Natural killer cell treated with Interleukin-12 subunit alpha and Interleukin-12 subunit beta and Interleukin-15 and Interleukin-18, amount 100 ng/mL, for 72 hours (primary cell): ENCODE results near the gene SRSF6. TPM values are rescaled to one million over a fixed set of nuclear protein-coding genes. Genes with fewer than 3 reads are reported as not detected.

Experiments
- ATAC-seq, 2 donors: fragments of 150-1000 bp; cut with Tn5 transposase in 1 of 2; sonication (Bioruptor Pico), chemical (Tn5 transposase) in 1 of 2; 2 replicates each; pipeline ENCODE4 v1.10.0; 2021
- DNase-seq: peaks from one replicate; pipeline ENCODE4 v3.0.0; 2022; ENCODE audit warnings: low spot score
- H3K27ac Mint-ChIP-seq, 2 donors: 1 replicate in 1 of 2; 2 replicates in 1 of 2; pipeline ENCODE4 v1.8.0; 2022; ENCODE audit warnings: mixed read lengths in 2 of 2, mild to moderate bottlenecking in 1 of 2, moderate library complexity in 1 of 2
- H3K27me3 Mint-ChIP-seq, 2 donors: 1 replicate in 1 of 2; 2 replicates in 1 of 2; pipeline ENCODE4 v1.8.0; 2022; ENCODE audit warnings: mixed read lengths in 2 of 2
- H3K36me3 Mint-ChIP-seq: one replicate; pipeline ENCODE4 v1.8.0; 2022; ENCODE audit warnings: mixed read lengths
- H3K4me1 Mint-ChIP-seq, 2 donors: 1 replicate in 1 of 2; 2 replicates in 1 of 2; pipeline ENCODE4 v1.8.0; 2022; ENCODE audit warnings: low read depth in 2 of 2, mixed read lengths in 2 of 2, mild to moderate bottlenecking in 1 of 2
- H3K4me3 Mint-ChIP-seq: one replicate; pipeline ENCODE4 v1.8.0; 2022; ENCODE audit warnings: mixed read lengths
- H3K9me3 Mint-ChIP-seq: 2 replicates; pipeline ENCODE4 v1.8.0; 2022; ENCODE audit warnings: mixed read lengths
- total RNA-seq, 2 donors: library from RNA; stranded (reverse); gene quantifications; one replicate each; pipeline ENCODE4 v1.2.3, GENCODE V29; 2022

The SRSF6 gene
- total RNA-seq, 2 donors from 2014 or later, result 153 to 164 TPM

DNA sequence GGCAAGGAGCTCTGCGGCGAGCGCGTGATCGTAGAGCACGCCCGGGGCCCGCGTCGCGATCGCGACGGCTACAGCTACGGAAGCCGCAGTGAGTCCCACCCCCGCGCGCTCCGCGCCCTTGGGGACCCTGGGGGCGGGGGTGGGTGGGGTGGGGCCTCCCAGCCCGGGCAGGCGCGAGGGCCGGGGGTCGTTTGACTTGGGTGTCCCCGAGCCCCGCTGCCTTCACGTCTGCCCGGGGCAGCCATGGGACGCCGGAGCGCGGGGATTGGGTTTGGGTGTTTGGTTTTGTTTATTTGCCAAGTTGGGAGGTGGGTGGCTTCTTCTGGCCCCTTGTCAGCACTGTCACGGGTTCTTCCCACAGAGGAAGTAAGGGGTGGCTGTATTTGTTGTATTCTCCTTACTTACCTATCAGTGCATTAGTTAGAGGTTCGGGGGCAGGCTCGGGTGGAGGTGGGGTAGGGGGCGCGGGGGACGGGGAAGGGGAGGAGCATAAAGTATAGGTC is 777 bp downstream of the SRSF6 start:
- ATAC-seq, result no peak
- Mint-ChIP-seq H3K27me3 (peaks cover 0 to 7% of the 10 kb centered on the region in 2 donors), H3K9me3 (no peaks in the 10 kb centered on the region), H3K4me1 (peaks cover 35 to 39% of the 10 kb centered on the region in 2 donors), H3K36me3 (peaks cover 35% of the 10 kb centered on the region), H3K4me3 (peak overlapping the region; percentile 93), H3K27ac (peak overlapping the region; percentile 90 to 97)
- no peak for DNase-seq

- DNase-seq (peak; percentile 53), ATAC-seq (no peak)
- Mint-ChIP-seq H3K27ac (peak overlapping the region; percentile 90 to 97), H3K4me3 (peak overlapping the region; percentile 93), H3K9me3 (no peaks in the 10 kb centered on the region), H3K36me3 (peaks cover 37% of the 10 kb centered on the region), H3K4me1 (peaks cover 37 to 41% of the 10 kb centered on the region in 2 donors), H3K27me3 (peaks cover 0 to 3% of the 10 kb centered on the region in 2 donors)
Observed at GRCh38 chr20:43459022-43459942, 1.6 kb downstream of the SRSF6 start.

DNA sequence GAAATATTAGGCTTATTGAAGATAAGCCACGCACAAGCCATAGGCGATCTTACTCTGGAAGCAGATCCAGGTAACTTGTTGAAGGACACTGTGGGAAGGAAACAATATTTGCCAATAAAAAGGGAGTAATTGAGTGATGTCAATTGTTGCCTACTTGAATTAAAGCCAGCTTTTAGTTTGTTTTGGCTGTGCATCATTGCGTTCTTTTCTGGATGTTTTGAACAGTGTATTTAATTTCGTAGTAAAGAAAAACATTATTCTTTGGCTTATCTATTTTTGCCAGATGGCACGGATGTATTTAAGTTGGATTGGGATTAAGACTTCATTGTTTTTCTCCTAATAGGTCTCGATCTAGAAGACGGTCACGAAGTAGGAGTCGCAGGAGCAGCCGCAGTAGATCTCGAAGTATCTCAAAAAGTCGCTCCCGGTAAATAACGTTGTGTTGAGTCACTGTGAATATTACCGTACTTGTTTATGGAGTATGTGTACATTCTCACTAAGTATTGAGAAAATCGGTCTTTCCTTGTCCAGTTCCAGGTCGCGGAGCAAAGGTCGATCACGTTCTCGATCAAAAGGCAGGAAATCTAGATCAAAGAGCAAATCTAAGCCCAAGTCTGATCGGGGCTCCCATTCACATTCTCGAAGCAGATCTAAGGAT is 2.6 kb downstream of the SRSF6 start:
- Mint-ChIP-seq H3K27me3 (peaks cover 0 to 2% of the 10 kb centered on the region in 2 donors), H3K27ac (peak overlapping the region in 1 of 2 donors; percentile 97), H3K9me3 (no peaks in the 10 kb centered on the region), H3K36me3 (peaks cover 37% of the 10 kb centered on the region), H3K4me1 (peaks cover 37 to 41% of the 10 kb centered on the region in 2 donors), H3K4me3 (peak overlapping the region; percentile 93)
- no peak for ATAC-seq
- DNase-seq, result peak; percentile 41

DNA sequence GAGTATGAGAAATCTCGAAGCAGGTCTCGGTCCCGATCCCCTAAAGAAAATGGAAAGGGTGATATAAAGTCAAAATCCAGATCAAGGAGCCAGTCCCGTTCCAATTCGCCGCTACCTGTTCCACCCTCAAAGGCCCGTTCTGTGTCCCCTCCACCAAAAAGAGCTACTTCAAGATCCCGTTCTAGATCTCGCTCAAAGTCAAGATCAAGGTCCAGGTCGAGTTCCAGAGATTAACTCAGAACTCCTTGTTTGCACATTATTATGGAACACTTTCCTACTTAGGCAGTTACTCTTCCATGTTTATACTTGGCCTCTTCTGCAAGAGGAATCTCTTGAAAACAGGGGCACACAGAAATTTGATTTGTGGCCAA is 3.1 kb downstream of the SRSF6 start:
- DNase-seq, result peak; percentile 41
- Mint-ChIP-seq H3K9me3 (no peaks in the 10 kb centered on the region), H3K4me1 (peaks cover 37 to 41% of the 10 kb centered on the region in 2 donors), H3K27me3 (peaks cover 0 to 1% of the 10 kb centered on the region in 2 donors), H3K36me3 (peaks cover 37% of the 10 kb centered on the region), H3K4me3 (peak overlapping the region; percentile 37), H3K27ac (no peak overlapping the region)
- no peak for ATAC-seq

- no peak overlapping the region for H3K4me3 Mint-ChIP-seq
- no peak overlapping the region for H3K27ac Mint-ChIP-seq
Observed at GRCh38 chr20:43461894-43462659, 4.4 kb downstream of the SRSF6 start.

DNA sequence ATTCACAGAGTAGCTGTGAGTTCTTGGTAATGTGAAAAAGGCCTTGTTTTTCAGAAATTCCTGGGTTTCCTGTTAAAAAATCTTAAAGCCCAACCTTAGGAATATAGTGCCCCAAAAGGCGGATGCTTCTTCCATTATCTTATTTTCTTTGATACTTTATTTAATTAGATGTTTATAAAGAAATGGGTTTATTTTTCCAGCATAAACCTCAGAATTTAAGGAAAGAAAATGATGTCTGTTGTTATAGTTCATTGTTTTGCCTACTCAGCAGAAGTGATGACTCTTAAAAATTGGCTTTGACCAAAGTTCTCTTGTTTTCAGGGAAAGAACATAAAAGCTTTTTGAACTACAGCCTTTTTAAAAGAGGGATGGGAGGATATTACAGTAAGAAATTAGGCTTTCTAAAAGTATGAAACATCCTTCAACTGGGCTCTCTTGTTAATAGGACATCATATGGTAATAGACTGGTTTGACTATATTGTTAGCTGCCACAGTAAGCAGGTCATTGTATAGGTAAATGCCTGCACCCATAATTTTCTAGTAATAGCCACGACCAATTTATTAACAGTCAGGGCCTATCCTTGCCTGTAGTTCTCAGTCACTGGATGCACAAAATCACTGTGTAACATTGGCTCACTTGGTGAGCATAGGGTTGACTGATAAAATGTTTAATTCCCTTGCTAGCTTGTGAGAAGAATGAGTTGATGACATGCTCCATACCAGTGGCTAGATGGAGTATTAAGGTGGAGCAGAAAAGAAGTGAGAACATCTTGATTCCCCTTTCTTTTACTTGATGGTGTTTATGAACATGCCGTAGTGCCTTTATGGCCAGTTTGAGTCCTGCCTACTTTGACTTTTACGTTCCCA is 5.2 kb downstream of the SRSF6 start:
- Mint-ChIP-seq H3K36me3 (peaks cover 44% of the 10 kb centered on the region), H3K27me3 (no peaks in the 10 kb centered on the region), H3K9me3 (no peaks in the 10 kb centered on the region), H3K27ac (no peak overlapping the region), H3K4me1 (peaks cover 33 to 39% of the 10 kb centered on the region in 2 donors), H3K4me3 (no peak overlapping the region)
- no peak for DNase-seq
- ATAC-seq, result no peak

More at GRCh38 chr20:43461894-43462659, 4.4 kb downstream of the SRSF6 start:
- H3K4me1 Mint-ChIP-seq, result peaks cover 34 to 36% of the 10 kb centered on the region in 2 donors
- H3K27me3 Mint-ChIP-seq, result no peaks in the 10 kb centered on the region
- DNase-seq, result no peak
- H3K9me3 Mint-ChIP-seq, result no peaks in the 10 kb centered on the region
- H3K36me3 Mint-ChIP-seq, result peaks cover 44% of the 10 kb centered on the region
- no peak for ATAC-seq

GRCh38 chr20:43463527-43464218 is 6.0 kb downstream of the SRSF6 start:
- H3K4me1 Mint-ChIP-seq, result peaks cover 32 to 37% of the 10 kb centered on the region in 2 donors
- H3K4me3 Mint-ChIP-seq, result no peak overlapping the region
- H3K36me3 Mint-ChIP-seq, result peaks cover 44% of the 10 kb centered on the region
- no peaks in the 10 kb centered on the region for H3K27me3 Mint-ChIP-seq
- ATAC-seq, result no peak
- no peaks in the 10 kb centered on the region for H3K9me3 Mint-ChIP-seq
- no peak overlapping the region for H3K27ac Mint-ChIP-seq
- DNase-seq, result no peak

DNA sequence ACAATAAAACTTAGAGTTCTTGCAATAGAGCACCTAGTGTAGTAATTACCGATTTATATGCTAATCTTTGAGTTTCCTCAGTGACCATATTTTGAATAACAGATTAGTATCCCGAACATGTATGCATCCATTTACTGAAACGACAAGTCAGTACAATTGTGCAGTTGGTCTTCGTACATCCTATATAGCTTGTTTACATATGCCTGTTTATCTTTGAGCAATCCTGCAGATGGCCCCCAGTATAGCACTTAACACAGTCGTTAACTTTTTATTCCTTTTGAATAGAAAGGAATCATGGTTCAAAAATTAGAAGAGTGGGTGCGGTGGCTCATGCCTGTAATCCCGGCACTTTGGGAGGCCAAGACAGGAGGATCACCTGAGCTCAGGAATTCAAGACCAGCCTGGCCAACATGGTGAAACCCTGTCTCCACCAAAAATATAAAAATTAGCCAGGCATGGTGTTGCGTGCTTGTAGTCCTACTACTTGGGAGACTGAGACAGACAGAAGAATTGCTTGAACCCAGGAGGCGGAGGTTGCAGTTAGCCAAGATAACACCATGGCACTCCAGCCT is 6.6 kb downstream of the SRSF6 start:
- Mint-ChIP-seq H3K9me3 (no peaks in the 10 kb centered on the region), H3K27ac (no peak overlapping the region), H3K4me3 (no peak overlapping the region), H3K27me3 (no peaks in the 10 kb centered on the region), H3K4me1 (peaks cover 25 to 32% of the 10 kb centered on the region in 2 donors), H3K36me3 (peaks cover 39% of the 10 kb centered on the region)
- DNase-seq (no peak), ATAC-seq (no peak)

DNA sequence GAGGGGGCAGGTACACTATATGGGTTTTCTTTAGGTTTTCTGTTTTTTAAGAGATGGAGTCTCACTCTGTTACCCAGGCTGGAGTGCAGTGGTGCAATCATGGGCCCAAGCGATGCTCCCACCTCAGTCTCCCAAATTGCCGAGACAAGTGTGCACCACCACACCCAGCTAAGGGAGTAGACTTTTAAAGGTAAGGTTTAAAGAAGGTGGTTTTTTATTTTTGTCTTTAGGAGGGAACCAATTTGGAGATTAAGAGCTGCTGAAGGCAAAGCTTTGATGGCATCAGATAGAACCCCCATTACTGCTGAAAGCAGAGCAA is 7.9 kb downstream of the SRSF6 start:
- ATAC-seq (no peak), DNase-seq (no peak)
- peaks cover 26% of the 10 kb centered on the region for H3K36me3 Mint-ChIP-seq
- no peaks in the 10 kb centered on the region for H3K9me3 Mint-ChIP-seq
- H3K27ac Mint-ChIP-seq, result no peak overlapping the region
- H3K27me3 Mint-ChIP-seq, result no peaks in the 10 kb centered on the region
- peaks cover 13 to 24% of the 10 kb centered on the region in 2 donors for H3K4me1 Mint-ChIP-seq
- H3K4me3 Mint-ChIP-seq, result no peak overlapping the region

DNA sequence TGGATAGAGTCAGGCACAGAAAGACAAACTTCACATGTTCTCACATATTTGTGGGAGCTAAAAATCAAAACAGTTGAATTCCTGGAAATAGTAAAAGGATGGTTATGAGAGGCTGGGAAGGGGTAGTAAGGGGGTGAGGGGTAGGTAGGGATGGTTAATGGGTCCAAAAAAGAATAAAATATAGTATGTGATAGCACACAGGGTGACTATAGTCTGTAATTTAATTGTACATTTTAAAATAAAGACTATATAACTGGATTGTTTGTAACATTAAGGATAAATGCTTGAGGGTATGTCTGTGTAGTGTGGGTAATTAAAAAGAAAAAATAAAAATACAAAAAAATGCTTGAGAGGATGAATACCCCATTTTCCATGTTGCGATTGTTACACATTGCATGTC is 9.9 kb downstream of the SRSF6 start:
- H3K9me3 Mint-ChIP-seq, result no peaks in the 10 kb centered on the region
- DNase-seq (no peak), ATAC-seq (no peak)
- H3K27me3 Mint-ChIP-seq, result no peaks in the 10 kb centered on the region
- H3K4me1 Mint-ChIP-seq, result peaks cover 8 to 20% of the 10 kb centered on the region in 2 donors
- no peak overlapping the region for H3K4me3 Mint-ChIP-seq
- H3K27ac Mint-ChIP-seq, result no peak overlapping the region
- peaks cover 15% of the 10 kb centered on the region for H3K36me3 Mint-ChIP-seq

- Mint-ChIP-seq H3K4me3 (no peak overlapping the region), H3K36me3 (no peaks in the 10 kb centered on the region), H3K27me3 (no peaks in the 10 kb centered on the region), H3K4me1 (peaks cover 0 to 3% of the 10 kb centered on the region in 2 donors), H3K27ac (no peak overlapping the region), H3K9me3 (no peaks in the 10 kb centered on the region)
- DNase-seq (no peak), ATAC-seq (no peak)
Observed at GRCh38 chr20:43472671-43473380, 15.1 kb downstream of the SRSF6 start.

DNA sequence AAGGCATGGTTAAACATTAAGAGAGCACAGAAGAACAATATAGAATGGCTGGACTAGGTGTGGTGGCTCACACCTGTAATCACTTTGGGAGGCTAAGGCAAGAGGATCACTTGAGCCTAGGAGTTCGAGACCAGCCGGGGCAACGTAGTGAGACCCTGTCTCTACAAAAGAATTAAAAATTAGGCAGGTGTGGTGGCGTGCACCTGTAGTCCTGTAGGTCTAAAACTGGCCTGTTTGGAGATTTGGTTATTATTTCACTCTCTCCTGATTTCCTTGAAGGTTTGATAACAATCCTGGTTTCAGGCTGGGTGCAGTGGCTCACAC is 15.6 kb downstream of the SRSF6 start:
- H3K36me3 Mint-ChIP-seq, result no peaks in the 10 kb centered on the region
- H3K27ac Mint-ChIP-seq, result no peak overlapping the region
- H3K4me3 Mint-ChIP-seq, result no peak overlapping the region
- no peaks in the 10 kb centered on the region for H3K27me3 Mint-ChIP-seq
- DNase-seq (no peak), ATAC-seq (no peak)
- peaks cover 0 to 3% of the 10 kb centered on the region in 2 donors for H3K4me1 Mint-ChIP-seq
- no peaks in the 10 kb centered on the region for H3K9me3 Mint-ChIP-seq
